Measurements from ENCODE around the gene SLC39A3. TPM values are rescaled to one million over a fixed set of nuclear protein-coding genes. Genes with fewer than 3 reads are reported as not detected.

Gene SLC39A3
- total RNA-seq, 1 donor: 33.7 TPM

DNA sequence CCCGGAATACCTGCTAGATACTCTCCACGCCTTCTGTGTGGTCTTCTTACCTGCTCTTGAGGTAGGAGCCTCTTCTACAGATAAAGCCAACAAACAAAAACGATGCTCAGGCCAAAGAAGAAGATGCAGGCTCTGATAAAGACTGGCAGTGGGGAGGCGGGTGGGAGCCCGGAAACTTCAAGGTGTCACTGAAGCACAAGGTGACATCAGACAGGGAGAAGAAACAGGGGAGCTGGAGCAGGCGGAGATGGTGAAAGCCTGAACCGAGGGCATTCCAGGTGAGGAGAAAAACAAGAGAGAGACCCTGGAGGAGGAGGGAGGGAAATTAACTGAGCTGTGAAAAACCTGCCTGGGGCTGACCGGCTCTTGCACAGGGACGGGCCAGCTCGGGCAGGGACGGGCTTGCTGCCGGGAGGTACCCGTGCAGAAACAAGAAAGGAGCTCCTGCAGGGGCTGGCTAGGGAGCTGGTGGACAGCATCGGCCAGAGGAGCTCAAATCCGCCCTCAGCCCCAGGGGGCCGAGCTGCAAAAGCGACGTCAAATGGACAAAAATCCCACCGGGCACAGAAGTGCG is 56.3 kb downstream of the SLC39A3 start:
- H3K27me3 ChIP-seq (ENCODE audit: insufficient read depth, low read length): no peaks in the 10 kb centered on the region
- no peak overlapping the region for H3K27ac ChIP-seq (ENCODE audit: low read depth, low read length)
- no peak overlapping the region for H2AFZ ChIP-seq (ENCODE audit: low read length)
- H3K4me1 ChIP-seq (ENCODE audit: insufficient read depth, low read length): no peaks in the 10 kb centered on the region
- H3K9me3 ChIP-seq (ENCODE audit: low read depth, low read length): no peaks in the 10 kb centered on the region
- no peaks in the 10 kb centered on the region for H4K20me1 ChIP-seq (ENCODE audit: insufficient read depth, low read length)
- DNase-seq (ENCODE audit: insufficient read length, low spot score, missing footprints): no peak
- H3K4me3 ChIP-seq (ENCODE audit: insufficient read depth, low read length): no peak overlapping the region
- H3K4me2 ChIP-seq (ENCODE audit: insufficient read depth, low read length): no peak overlapping the region
- TF ChIP-seq, protein P1, sequence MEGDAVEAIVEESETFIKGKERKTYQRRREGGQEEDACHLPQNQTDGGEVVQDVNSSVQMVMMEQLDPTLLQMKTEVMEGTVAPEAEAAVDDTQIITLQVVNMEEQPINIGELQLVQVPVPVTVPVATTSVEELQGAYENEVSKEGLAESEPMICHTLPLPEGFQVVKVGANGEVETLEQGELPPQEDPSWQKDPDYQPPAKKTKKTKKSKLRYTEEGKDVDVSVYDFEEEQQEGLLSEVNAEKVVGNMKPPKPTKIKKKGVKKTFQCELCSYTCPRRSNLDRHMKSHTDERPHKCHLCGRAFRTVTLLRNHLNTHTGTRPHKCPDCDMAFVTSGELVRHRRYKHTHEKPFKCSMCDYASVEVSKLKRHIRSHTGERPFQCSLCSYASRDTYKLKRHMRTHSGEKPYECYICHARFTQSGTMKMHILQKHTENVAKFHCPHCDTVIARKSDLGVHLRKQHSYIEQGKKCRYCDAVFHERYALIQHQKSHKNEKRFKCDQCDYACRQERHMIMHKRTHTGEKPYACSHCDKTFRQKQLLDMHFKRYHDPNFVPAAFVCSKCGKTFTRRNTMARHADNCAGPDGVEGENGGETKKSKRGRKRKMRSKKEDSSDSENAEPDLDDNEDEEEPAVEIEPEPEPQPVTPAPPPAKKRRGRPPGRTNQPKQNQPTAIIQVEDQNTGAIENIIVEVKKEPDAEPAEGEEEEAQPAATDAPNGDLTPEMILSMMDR (IDR thresholded peaks at IDR 0.05; ENCODE audit: extremely low read depth, low read depth, low read length): no peak
- no peaks in the 10 kb centered on the region for H3K36me3 ChIP-seq (ENCODE audit: insufficient read depth, low read length)
- no peaks in the 10 kb centered on the region for H3K79me2 ChIP-seq (ENCODE audit: insufficient read depth, low read length)

Other genes with a start within 250 kb of the SLC39A3 start
- 0.29 and 0.72 TPM in 2 replicates for gene GNG7, start 37.3 kb downstream of the SLC39A3 start, total RNA-seq
- 12.4 and 14.8 TPM in 2 replicates for gene DIRAS1, start 18.6 kb downstream of the SLC39A3 start, total RNA-seq
- 35.9 and 38.7 TPM in 2 replicates for gene SGTA, start 43.3 kb upstream of the SLC39A3 start, total RNA-seq
- gene THOP1, start 45.5 kb upstream of the SLC39A3 start, total RNA-seq: 45.6 and 49.5 TPM in 2 replicates
- gene ZNF554, start 79.9 kb upstream of the SLC39A3 start, total RNA-seq: 5.6 and 5.8 TPM in 2 replicates
- gene ZNF555, start 101.5 kb upstream of the SLC39A3 start, total RNA-seq: 6.2 and 8.0 TPM in 2 replicates
- not detected in 2 replicates for gene ZNF556, start 127.3 kb upstream of the SLC39A3 start, total RNA-seq
- gene ZNF57, start 160.9 kb upstream of the SLC39A3 start, total RNA-seq: 5.4 and 6.5 TPM in 2 replicates
- gene ZNF77, start 205.0 kb upstream of the SLC39A3 start, total RNA-seq: 3.5 and 5.8 TPM in 2 replicates
- under 0.01 and 0.72 TPM in 2 replicates for gene TLE6, start 237.5 kb upstream of the SLC39A3 start, total RNA-seq

Data from osteoblast (primary cell).